ENCODE results near the gene ICAM1. TPM values are rescaled to one million over a fixed set of nuclear protein-coding genes. Genes with fewer than 3 reads are reported as not detected.

The ICAM1 gene
- total RNA-seq, 1 experiment from 2014 or later: 0.85 TPM

DNA sequence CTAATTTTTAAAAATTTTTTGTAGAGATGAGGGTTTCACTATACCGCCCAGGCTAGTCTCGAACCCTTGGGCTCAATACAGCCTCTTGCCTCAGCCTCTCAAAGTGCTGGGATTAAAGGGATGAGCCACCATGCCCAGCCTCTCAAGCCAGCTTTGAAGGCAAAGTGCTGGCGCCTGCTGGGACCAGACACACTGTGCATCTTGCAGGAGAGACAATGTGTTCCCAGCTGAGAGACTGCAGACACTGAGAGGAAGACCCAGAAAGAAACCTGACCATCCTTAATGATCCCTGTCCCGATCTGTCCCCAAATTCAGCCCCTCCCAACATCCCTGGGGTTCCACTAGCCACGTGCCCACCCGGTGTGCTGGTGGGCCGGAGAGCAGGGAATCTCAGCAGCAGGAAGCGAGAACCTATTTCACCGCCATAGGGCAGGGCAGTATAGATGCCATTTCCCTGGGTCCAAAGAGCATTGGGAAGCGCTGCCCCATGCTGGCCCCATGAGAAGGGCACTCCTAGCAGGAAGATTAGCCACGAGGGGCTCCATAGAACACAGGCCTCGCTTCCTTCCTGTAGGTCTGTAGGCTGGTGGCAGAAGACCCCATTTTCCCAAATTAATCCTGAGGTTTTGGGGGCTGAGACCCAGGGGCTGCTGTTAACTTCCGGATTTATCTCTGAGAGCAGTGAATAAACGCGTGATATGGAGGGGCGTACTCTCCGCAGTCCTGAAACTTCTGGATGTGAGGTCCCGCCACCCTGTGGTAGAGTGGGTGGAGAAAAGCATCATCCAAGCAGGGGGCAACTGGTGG is 61.4 kb downstream of the ICAM1 start:
- Histone ChIP-seq H3K36me3 (peaks cover 27% of the 10 kb centered on the region), H3K4me1 (no peaks in the 10 kb centered on the region), H3K9me3 (replicated peaks) (no peaks in the 10 kb centered on the region), H3K4me3 (peak overlapping the region; percentile 96), H3K27ac (peak overlapping the region; percentile 95), H3K27me3 (no peaks in the 10 kb centered on the region)
- DNase-seq: no peak

DNA sequence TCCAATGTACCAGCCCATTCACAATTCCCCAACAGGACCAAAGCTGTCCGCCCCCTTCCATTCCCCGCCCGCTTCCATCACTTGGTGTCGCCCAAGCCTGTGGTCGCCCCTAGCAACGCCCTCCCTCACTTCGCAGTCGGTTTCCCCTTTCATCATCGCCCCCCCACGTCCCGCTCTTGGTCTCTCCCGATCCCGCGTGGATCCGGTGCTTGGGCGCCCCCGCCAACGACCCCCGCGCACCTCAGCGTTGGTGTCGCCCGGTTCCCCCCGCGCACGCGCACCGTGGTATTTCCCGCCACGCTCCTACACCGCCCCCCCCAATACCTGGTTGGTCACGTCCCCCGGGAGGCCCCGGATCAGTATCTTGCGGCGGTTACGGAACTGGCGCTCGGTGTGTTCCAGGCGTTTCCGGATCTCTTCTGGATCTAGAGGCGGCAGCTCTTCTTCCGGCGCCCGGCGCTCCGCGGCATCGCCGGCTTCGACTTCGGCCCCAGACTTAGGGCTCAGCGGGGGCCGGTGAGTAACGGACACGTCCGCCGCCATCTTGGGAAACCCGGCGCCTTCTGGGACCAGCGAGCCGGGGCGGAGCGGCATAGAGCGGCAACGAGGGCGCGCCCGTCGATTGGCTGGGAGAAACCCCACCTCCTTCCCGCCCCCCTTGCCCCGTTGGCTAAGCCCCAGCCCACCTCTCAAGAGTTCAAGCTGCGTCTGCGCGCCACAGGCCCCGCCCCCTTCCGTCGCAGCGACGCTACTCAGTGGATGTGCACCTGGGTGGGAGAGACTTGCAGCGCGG is 62.2 kb downstream of the ICAM1 start, which contains the start of gene RAVER1:
Gene RAVER1, minus strand, starts transcription at position 565 of the 793 bp plus-strand sequence. Its CDS starts 22 bp downstream, at position 543.
- Histone ChIP-seq H3K27me3 (no peaks in the 10 kb centered on the region), H3K36me3 (peaks cover 19% of the 10 kb centered on the region), H3K4me1 (no peaks in the 10 kb centered on the region), H3K27ac (peak within 1 kb of the TSS; percentile 95), H3K4me3 (peak within 1 kb of the TSS; percentile 96), H3K9me3 (replicated peaks) (no peaks in the 10 kb centered on the region)
- DNase-seq: peak; percentile 98

DNA sequence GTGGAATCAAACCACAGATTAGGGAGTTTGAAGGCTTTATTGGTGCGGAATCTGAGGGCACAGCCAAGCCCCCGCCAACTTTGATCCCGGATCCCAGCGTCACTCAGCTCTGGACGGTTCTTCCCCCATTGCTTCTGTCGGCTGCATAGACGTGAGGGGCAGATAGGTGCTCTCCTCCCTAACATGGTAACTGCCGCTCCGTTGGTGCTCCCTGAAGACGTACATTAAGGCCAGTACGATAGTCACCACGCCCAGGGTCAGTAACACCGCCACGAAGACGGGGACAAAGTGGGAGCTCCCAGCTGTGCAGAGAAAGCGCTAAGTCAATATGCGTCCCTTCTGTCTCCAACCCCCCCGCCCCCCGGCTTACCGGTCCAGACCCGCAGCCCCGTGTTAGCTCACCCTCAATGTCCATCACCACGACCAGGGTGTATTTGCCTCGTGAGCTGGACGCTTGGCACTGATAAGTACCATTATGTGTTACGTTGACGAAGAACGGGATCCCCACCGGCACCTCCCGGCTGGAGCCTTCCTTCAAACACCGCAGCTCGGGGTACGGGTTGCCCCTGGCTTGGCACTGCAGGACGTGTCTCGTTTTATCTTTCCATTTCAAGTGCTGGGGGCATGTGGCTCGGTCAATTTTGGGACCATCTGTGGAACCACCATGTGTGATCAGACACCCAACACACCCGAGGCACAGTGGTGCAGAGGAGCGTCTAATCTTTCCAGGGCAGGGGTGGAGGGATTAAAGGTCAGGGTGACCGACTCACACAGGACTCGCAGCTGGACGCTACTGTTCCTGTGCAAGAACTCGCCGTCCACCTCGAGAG is 63.1 kb downstream of the ICAM1 start:
- Histone ChIP-seq H3K27ac (peak overlapping the region; percentile 95; the same call in 1 of the 2 replicates), H3K4me1 (no peaks in the 10 kb centered on the region), H3K4me3 (peak overlapping the region; percentile 96), H3K27me3 (no peaks in the 10 kb centered on the region), H3K36me3 (peaks cover 11% of the 10 kb centered on the region), H3K9me3 (replicated peaks) (no peaks in the 10 kb centered on the region)
- peak in 1 of 2 experiments; percentile 11 for DNase-seq

DNA sequence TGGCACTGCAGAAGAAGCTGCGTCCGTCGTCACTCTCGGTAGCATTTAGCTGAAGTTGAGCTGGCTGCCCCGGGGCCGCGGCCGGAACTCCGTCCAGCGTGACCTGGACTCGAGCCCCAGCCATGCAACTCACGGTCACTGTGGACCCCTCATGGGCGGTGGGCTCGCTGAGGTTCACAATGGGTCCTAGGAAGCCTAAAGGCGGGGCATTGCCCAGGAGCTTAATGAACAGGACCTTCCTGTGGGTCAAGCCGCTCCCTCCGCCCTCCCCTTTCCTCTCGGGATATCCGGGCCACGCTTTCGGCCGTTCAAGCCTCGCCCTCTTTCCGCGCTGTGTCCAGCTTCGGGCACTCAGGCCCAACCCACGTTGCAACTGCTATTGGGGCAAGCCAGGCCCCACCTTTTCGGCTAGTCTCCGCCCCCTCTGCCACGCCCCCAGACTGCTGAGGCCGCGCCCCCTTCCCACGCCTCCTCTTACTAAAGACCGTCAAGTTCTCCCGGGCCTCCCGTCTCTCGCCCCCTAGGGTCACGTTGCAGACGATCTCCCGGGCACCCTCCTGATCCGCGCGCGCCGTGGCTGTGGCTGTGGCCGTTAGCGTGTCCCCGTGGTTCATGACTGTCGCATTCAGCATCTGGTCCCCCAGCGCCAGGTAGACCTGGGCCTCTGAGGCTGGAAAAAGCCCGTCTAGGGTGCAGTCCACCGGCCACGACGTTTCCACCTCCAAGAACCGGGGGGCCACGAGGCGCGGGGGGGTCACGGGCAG is 63.9 kb downstream of the ICAM1 start:
- Histone ChIP-seq H3K27me3 (no peaks in the 10 kb centered on the region), H3K27ac (no peak overlapping the region), H3K4me3 (peak overlapping the region; percentile 96), H3K36me3 (peaks cover 5% of the 10 kb centered on the region), H3K9me3 (replicated peaks) (no peaks in the 10 kb centered on the region), H3K4me1 (no peaks in the 10 kb centered on the region)
- peak; percentile 85 to 87 for DNase-seq

DNA sequence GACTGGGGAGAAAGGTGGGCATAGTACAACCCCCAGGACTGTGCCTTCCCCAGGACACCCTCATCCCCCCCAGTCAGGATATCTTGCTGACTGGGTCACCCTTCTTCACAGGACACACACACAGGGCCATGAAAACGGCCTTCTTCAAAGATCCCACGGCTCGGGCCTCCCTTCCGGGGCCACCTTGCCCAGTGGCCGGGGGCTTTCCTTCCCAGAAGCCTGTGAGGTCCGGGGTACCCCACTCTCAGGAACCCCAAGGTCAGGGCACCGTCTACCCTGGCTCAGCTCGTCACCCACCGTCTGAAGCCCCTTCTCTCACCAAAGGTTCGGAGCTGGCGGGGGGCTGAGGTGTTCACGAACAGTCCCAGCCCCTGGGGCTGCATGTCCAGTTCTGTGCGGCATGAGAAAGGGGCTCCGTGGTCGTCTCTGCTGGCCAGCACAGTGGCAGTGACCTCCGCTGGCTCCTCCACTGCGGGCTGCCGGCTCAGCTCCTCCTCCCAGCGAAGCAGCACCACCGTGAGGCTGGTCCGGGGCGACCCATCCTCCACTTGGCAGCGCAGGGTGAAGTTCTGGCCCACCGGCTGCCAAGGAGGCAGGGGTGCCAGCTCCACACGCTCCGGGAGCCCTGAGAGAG is 64.5 kb downstream of the ICAM1 start:
- no peak for DNase-seq
- Histone ChIP-seq H3K9me3 (replicated peaks) (no peaks in the 10 kb centered on the region), H3K27me3 (no peaks in the 10 kb centered on the region), H3K4me1 (no peaks in the 10 kb centered on the region), H3K4me3 (no peak overlapping the region), H3K36me3 (no peaks in the 10 kb centered on the region), H3K27ac (no peak overlapping the region)

Other genes starting within 250 kb of the ICAM1 start
- gene SHFL, start 184.8 kb upstream of the ICAM1 start, total RNA-seq (2014; rRNA removed; shearing (Covaris generic)): 0.08 TPM in 1 of 2 replicates, not detected in the other
- 0.10 TPM in 1 of 2 replicates, not detected in the other for gene ANGPTL6, start 168.4 kb upstream of the ICAM1 start, total RNA-seq (2014; rRNA removed; shearing (Covaris generic))
- gene PPAN, start 164.8 kb upstream of the ICAM1 start, total RNA-seq (2014; rRNA removed; shearing (Covaris generic)): 44.7 and 47.0 TPM in 2 replicates
- 10.7 and 10.8 TPM in 2 replicates for gene P2RY11, start 159.4 kb upstream of the ICAM1 start, total RNA-seq (2014; rRNA removed; shearing (Covaris generic))
- 179 and 186 TPM in 2 replicates for gene EIF3G, start 151.2 kb upstream of the ICAM1 start, total RNA-seq (2014; rRNA removed; shearing (Covaris generic))
- 122 and 151 TPM in 2 replicates for gene DNMT1, start 76.2 kb upstream of the ICAM1 start, total RNA-seq (2014; rRNA removed; shearing (Covaris generic))
- gene S1PR2, start 39.8 kb upstream of the ICAM1 start, total RNA-seq (2014; rRNA removed; shearing (Covaris generic)): 7.4 and 7.5 TPM in 2 replicates
- gene MRPL4, start 18.9 kb upstream of the ICAM1 start, total RNA-seq (2014; rRNA removed; shearing (Covaris generic)): 53.7 and 54.8 TPM in 2 replicates
- 1.7 and 2.8 TPM in 2 replicates for gene ICAM4, start 15.8 kb downstream of the ICAM1 start, total RNA-seq (2014; rRNA removed; shearing (Covaris generic))
- gene ICAM5, start 18.8 kb downstream of the ICAM1 start, total RNA-seq (2014; rRNA removed; shearing (Covaris generic)): 0.22 and 0.28 TPM in 2 replicates
- 0.89 and 2.1 TPM in 2 replicates for gene ZGLP1, start 38.7 kb downstream of the ICAM1 start, total RNA-seq (2014; rRNA removed; shearing (Covaris generic))
- 11.5 and 17.5 TPM in 2 replicates for gene FDX2, start 44.9 kb downstream of the ICAM1 start, total RNA-seq (2014; rRNA removed; shearing (Covaris generic))
- 20.1 and 21.3 TPM in 2 replicates for gene RAVER1, start 62.4 kb downstream of the ICAM1 start, total RNA-seq (2014; rRNA removed; shearing (Covaris generic))
- gene ICAM3, start 68.5 kb downstream of the ICAM1 start, total RNA-seq (2014; rRNA removed; shearing (Covaris generic)): 2.1 and 2.8 TPM in 2 replicates
- gene TYK2, start 109.5 kb downstream of the ICAM1 start, total RNA-seq (2014; rRNA removed; shearing (Covaris generic)): 45.8 and 56.1 TPM in 2 replicates
- gene CDC37, start 132.4 kb downstream of the ICAM1 start, total RNA-seq (2014; rRNA removed; shearing (Covaris generic)): 118 and 130 TPM in 2 replicates
- 3.7 and 4.2 TPM in 2 replicates for gene PDE4A, start 149.4 kb downstream of the ICAM1 start, total RNA-seq (2014; rRNA removed; shearing (Covaris generic))
- gene KEAP1, start 232.2 kb downstream of the ICAM1 start, total RNA-seq (2014; rRNA removed; shearing (Covaris generic)): 45.3 and 50.5 TPM in 2 replicates
- gene S1PR5, start 246.3 kb downstream of the ICAM1 start, total RNA-seq (2014; rRNA removed; shearing (Covaris generic)): 2.4 and 2.6 TPM in 2 replicates

Data from SJCRH30 (cell line).